ENCODE results near the gene CLPTM1. TPM values are rescaled to one million over a fixed set of nuclear protein-coding genes. Genes with fewer than 3 reads are reported as not detected.

Gene CLPTM1
- total and polyA plus RNA-seq, 9 donors = 36.4 to 103 (median 81.6) TPM

- H3K27ac ChIP-seq = no peak overlapping the region
- H3K9me3 ChIP-seq = no peaks in the 10 kb centered on the region
- H3K27me3 ChIP-seq = no peaks in the 10 kb centered on the region
- WGBS, 3 donors = 88 to 94% (median 88%) methylated on average over 13 of the region's 13 CpGs
- intact Hi-C loops (cut with DNase I) = no loop called here
- no peak overlapping the region for H3K4me3 ChIP-seq
- no peak for TF ChIP-seq CTCF (IDR thresholded peaks at IDR 0.05)
- TF ChIP-seq EP300 (IDR thresholded peaks at IDR 0.05) = no peak
- TF ChIP-seq POLR2A (IDR thresholded peaks at IDR 0.05) = no peak
- no peaks in the 10 kb centered on the region for H3K36me3 ChIP-seq
- DNase-seq = no peak
- no peaks in the 10 kb centered on the region for H3K4me1 ChIP-seq (ENCODE audit: insufficient read depth)
Measured at GRCh38 chr19:44972802-44973201, 17.6 kb downstream of the CLPTM1 start.

DNA sequence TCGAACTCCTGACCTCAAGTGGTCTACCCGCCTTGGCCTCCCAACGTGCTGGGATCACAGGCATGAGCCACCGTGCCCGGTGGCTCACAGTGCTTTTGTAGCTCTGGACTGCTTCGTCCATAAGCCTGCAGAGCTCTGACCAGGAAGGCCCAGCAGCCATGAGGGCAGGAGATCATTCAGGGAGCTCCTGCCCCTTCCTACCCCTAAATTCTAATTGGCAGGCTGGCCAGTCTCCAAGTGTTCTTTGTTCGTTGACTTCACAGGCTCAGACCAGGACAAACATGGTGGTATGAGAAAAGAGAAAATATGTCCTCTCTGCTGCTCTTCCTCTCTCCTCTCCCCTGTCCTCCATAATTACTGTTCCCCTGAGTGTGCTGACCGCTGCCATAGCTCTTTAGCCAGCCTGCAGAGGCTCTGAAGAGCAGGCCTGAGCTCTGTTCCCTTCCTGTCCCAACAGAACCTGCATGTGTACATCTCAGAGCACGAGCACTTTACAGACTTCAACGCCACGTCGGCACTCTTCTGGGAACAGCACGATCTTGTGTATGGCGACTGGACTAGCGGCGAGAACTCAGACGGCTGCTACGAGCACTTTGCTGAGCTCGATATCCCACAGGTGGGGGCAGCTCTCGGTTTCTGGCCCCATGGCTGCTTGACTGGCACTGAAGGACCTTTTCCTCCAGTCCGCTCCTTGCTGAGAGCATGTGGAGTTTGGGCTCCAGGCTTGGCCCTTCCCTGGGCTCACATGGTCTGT, 19.0 kb downstream of the CLPTM1 start:
- 87 to 94% (median 89%) methylated on average over 21 of the region's 21 CpGs for WGBS, 3 donors
- Histone ChIP-seq H3K27ac (no peak overlapping the region), H3K4me3 (no peak overlapping the region), H3K9me3 (no peaks in the 10 kb centered on the region), H3K4me1 (ENCODE audit: insufficient read depth) (no peaks in the 10 kb centered on the region), H3K27me3 (no peaks in the 10 kb centered on the region), H3K36me3 (no peaks in the 10 kb centered on the region)
- intact Hi-C loops (cut with DNase I) = no loop called here
- DNase-seq = no peak
- TF ChIP-seq CTCF (IDR thresholded peaks at IDR 0.05) (no peak), EP300 (IDR thresholded peaks at IDR 0.05) (no peak), POLR2A (IDR thresholded peaks at IDR 0.05) (no peak)

DNA sequence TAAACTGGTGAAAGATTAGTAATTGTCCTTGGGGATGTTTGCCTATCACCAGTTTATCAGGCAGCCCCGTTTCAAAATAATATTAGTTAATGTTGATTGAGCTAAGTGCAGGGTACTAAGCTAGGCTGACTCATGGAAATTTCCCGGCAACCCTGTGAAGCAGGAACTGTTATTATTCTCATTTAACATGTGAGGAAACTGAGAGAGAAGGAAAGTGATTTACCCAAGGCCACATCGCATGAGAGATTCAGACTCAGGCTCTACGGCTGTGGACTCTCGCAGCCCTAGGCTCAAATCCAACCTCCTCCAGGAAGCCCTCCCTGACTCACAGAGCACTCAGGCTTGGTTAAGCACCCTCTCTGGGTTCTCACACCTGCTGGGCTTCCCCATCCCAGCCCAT, 19.7 kb downstream of the CLPTM1 start:
- Histone ChIP-seq H3K36me3 (no peaks in the 10 kb centered on the region), H3K4me3 (no peak overlapping the region)
- 82 to 88% (median 85%) methylated on average over 5 of the region's 5 CpGs for WGBS, 3 donors

GRCh38 chr19:44975444-44975843, 20.3 kb downstream of the CLPTM1 start:
- WGBS, 3 donors = 91 to 95% (median 92%) methylated on average over 4 of the region's 4 CpGs
- Histone ChIP-seq H3K27ac (no peak overlapping the region), H3K36me3 (no peaks in the 10 kb centered on the region), H3K27me3 (no peaks in the 10 kb centered on the region), H3K4me1 (ENCODE audit: insufficient read depth) (no peaks in the 10 kb centered on the region), H3K4me3 (no peak overlapping the region), H3K9me3 (no peaks in the 10 kb centered on the region)
- TF ChIP-seq EP300 (IDR thresholded peaks at IDR 0.05) (no peak), POLR2A (IDR thresholded peaks at IDR 0.05) (no peak)
- intact Hi-C loops (cut with DNase I) = no loop called here
- no peak for DNase-seq

More for the DNA sequence above, 19.7 kb downstream of the CLPTM1 start:
- TF ChIP-seq CTCF (IDR thresholded peaks at IDR 0.05) (no peak), POLR2A (IDR thresholded peaks at IDR 0.05) (no peak), EP300 (IDR thresholded peaks at IDR 0.05) (no peak)
- no peak for DNase-seq
- Histone ChIP-seq H3K27ac (no peak overlapping the region), H3K9me3 (no peaks in the 10 kb centered on the region), H3K27me3 (no peaks in the 10 kb centered on the region), H3K4me1 (ENCODE audit: insufficient read depth) (no peaks in the 10 kb centered on the region)
- intact Hi-C loops (cut with DNase I) = no loop called here

DNA sequence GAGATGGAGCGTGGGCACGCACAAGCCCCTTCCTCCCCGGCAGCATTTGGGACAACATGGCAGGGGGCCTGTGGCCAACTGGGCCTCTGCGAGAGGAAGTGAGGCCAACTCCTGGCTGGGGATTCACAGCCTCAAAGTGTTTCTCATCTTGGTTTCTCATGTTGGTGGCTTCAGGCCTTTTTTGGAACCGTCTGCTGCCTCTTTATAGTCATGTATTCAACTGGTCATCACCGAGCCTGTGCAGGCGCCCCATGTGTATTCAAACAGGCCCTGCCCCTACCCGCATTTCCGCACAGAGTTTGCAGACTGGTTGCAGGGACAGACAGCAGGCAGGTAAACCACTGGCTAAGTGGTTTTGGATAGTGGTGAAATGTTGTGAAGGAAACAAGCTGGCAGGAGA, 28.8 kb downstream of the CLPTM1 start:
- WGBS, 3 donors = 86 to 89% (median 88%) methylated on average over 9 of the region's 9 CpGs
- no peak overlapping the region for H3K27ac ChIP-seq
- H3K27me3 ChIP-seq = no peaks in the 10 kb centered on the region
- intact Hi-C loops (cut with DNase I) = no loop called here
- no peaks in the 10 kb centered on the region for H3K4me1 ChIP-seq (ENCODE audit: insufficient read depth)
- H3K36me3 ChIP-seq = no peaks in the 10 kb centered on the region
- DNase-seq = no peak
- H3K4me3 ChIP-seq = no peak overlapping the region
- no peaks in the 10 kb centered on the region for H3K9me3 ChIP-seq
- TF ChIP-seq CTCF (IDR thresholded peaks at IDR 0.05) = no peak
- TF ChIP-seq EP300 (IDR thresholded peaks at IDR 0.05) = no peak
- no peak for TF ChIP-seq POLR2A (IDR thresholded peaks at IDR 0.05)

All from ovary (tissue), 9 donors.